Activated naive CD8-positive, alpha-beta T cell (primary cell): ENCODE results near the gene PGM5.

Experiments
- H3K27ac Mint-ChIP-seq: one replicate; pipeline ENCODE4 v1.8.0; 2021; ENCODE audit warnings: mixed read lengths
- H3K27me3 Mint-ChIP-seq: one replicate; pipeline ENCODE4 v1.8.0; 2021; ENCODE audit warnings: mixed read lengths
- H3K36me3 Mint-ChIP-seq: one replicate; pipeline ENCODE4 v1.8.0; 2021; ENCODE audit warnings: mixed read lengths
- H3K4me1 Mint-ChIP-seq: one replicate; pipeline ENCODE4 v1.8.0; 2021; ENCODE audit warnings: low read depth, mixed read lengths
- H3K4me3 Mint-ChIP-seq: one replicate; pipeline ENCODE4 v1.8.0; 2021; ENCODE audit warnings: mild to moderate bottlenecking, mixed read lengths
- H3K9me3 Mint-ChIP-seq: one replicate; pipeline ENCODE4 v1.8.0; 2021; ENCODE audit warnings: low read depth, mixed read lengths

Gene PGM5

DNA sequence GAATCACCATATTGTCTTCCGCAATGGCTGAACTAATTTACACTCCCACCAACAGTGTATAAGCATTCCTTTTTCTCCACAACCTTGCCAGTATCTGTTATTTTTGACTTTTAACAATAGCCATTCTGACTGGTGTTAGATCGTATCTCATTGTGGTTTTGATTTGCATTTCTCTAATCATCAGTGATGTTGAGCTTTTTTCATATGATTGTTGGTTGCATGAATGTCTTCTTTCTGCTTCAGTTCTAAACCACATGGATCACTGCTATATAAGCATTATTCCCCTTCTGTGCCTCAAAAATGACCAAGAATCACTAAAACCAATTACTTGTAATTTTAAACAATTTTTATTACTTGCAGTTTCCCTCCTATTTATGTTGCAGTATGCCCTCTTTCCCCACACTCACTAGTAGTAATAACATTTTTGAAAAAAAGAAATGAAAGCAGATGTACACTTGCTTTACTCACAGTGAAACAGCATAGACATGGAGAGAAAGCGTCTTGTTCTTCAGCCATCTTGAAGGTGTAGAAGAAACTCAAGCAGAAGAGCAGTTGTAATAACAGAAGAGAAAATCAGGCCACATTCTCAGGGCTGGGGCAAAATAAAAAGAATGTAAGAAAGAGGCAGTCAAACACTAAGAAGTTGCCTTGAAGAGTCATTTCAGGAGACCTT, 188.8 kb downstream of the PGM5 start:
- no peak overlapping the region for H3K27ac Mint-ChIP-seq

DNA sequence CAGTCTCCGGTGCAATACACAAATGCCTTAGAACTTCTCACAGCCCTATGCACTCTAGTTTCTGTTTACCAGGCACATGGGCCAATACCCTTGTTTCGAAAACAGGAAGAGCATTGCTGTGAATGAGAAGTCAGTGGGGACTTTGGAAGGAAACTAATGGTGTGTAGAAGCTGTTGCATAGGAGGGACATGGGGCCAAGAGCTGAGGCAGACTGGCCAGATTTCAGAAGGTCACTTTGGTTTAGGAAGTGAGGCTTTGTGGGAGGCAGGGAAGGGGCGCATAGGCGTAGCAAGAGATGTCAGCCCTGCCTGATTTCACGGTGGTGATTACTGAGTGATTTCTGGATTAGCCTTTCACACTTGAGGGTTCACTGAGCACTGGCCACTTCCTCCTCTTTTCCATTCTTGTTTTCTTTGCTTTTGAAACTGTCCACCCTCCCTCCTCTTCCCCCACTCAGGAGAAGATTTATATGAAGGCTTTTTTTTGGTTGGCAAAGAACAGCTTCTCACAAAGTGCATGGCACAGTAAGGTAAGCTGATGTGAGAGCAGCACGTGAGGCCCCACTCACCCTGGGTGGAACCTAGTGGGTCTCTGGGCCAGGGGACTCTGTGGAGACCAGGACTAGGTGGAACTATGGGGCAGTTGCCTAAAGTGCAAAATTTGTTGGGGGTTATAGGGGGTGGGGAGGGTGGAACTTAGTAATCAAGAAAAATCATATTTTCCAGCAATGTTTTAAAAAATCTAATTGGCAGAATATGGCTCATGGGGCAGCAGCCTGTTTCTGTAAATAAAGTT, 190.4 kb downstream of the PGM5 start:
- Mint-ChIP-seq H3K4me1 (no peaks in the 10 kb centered on the region), H3K27me3 (peaks cover 6% of the 10 kb centered on the region), H3K27ac (no peak overlapping the region), H3K36me3 (no peaks in the 10 kb centered on the region), H3K9me3 (no peaks in the 10 kb centered on the region), H3K4me3 (no peak overlapping the region)

More for the DNA sequence above, 188.8 kb downstream of the PGM5 start:
- H3K9me3 Mint-ChIP-seq = no peaks in the 10 kb centered on the region
- H3K36me3 Mint-ChIP-seq = no peaks in the 10 kb centered on the region
- H3K4me3 Mint-ChIP-seq = no peak overlapping the region
- H3K4me1 Mint-ChIP-seq = no peaks in the 10 kb centered on the region
- H3K27me3 Mint-ChIP-seq = peaks cover 8% of the 10 kb centered on the region

DNA sequence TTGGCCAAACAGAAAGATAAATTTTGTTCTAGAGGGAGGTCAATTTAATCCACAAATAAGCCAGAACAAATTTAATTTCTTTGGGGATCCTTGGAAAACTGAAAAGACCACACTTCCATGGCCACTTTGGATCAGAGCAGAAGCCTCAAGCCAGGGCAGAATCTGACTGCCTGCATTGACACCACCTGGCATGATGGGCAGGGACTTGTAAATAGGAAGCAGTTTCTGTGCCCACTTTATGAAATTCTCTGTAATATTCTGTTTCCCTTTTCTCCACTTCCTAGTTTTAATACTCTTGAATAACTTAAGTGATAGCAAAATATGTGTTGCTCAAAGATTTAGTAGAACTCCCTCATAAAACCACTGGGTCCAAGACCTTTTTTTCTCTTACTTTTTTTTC, 191.0 kb downstream of the PGM5 start:
- Mint-ChIP-seq H3K4me3 (no peak overlapping the region), H3K27me3 (peaks cover 6% of the 10 kb centered on the region), H3K4me1 (no peaks in the 10 kb centered on the region), H3K27ac (no peak overlapping the region), H3K9me3 (no peaks in the 10 kb centered on the region), H3K36me3 (no peaks in the 10 kb centered on the region)

DNA sequence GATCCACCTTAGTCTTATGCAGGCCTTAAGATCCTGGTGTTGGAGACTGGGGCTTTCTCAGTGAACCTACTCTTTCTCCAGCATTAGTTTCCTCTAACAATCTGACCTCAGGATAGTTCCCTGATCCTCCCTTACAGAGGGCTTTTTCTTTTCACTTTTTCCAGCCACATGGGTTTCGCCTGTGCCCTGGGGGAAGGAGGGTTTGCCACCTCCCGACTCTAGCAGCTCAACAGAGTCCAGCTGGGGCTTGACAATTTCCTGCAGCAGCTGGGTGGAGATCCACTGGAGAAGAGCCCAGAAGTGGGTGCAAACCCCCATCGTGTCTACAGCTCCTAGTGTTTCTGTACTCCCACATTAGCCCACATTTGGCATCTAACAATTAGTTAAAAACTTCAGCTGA, 191.8 kb downstream of the PGM5 start:
- Mint-ChIP-seq H3K27ac (no peak overlapping the region), H3K4me1 (no peaks in the 10 kb centered on the region), H3K36me3 (no peaks in the 10 kb centered on the region), H3K4me3 (no peak overlapping the region), H3K9me3 (no peaks in the 10 kb centered on the region), H3K27me3 (peaks cover 6% of the 10 kb centered on the region)

DNA sequence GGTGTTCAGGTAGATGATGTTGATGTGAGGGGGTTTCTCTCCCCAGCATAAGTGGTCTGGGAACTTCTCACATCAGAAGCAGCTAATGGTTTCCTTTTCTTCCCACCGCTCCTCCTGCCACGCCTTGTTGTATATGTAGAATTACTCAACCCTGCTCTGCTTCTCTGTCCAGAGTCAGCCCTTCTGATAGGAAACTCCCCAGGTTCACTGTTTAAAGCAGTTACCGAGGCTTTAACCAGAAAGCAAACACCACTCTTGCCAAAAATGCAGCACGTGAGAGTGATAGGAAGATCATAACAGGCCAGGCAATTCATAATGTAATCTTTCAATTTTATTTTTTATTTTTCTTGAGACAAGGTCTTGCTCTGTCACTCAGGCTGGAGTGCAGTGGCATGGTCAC, 194.8 kb downstream of the PGM5 start:
- H3K27ac Mint-ChIP-seq = no peak overlapping the region
- no peaks in the 10 kb centered on the region for H3K4me1 Mint-ChIP-seq
- no peaks in the 10 kb centered on the region for H3K9me3 Mint-ChIP-seq
- no peaks in the 10 kb centered on the region for H3K36me3 Mint-ChIP-seq
- H3K4me3 Mint-ChIP-seq = no peak overlapping the region
- H3K27me3 Mint-ChIP-seq = peaks cover 3% of the 10 kb centered on the region

DNA sequence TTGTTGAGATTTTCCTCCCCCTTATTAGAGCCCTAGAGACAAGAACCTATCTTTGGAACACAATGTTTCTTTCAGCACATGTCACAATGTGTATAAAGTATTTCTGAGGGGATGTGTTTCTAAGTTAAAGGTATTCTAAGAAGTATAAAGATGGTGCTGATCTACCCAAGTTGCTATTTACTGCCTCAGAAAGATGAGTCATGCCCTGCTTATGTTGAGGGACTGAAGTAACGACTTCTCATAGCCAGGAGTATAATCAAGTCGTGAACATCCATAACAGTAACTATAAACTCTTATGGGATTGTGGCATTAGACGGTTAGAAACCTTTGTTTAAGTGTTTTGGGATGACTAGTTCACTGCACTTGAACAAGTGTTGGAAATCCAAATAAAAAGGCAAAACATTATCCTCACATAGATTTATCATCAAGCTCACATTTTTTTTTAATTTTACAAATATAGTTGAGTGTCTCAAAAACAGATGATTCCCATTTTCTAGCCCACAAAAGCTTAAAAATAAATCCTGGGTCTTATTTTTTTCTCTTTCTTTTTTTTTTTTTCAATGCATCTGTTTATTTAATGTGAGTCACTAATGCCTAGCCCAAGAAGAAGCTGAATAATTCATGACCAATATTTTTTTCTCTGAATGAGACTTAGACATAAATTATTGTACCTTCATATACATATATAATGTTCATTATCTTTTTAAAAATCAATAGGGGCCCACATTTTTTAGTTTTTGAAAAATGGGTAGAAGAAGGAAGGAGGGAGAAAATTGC, 196.5 kb downstream of the PGM5 start:
- Mint-ChIP-seq H3K9me3 (no peaks in the 10 kb centered on the region), H3K27me3 (peaks cover 6% of the 10 kb centered on the region), H3K4me1 (no peaks in the 10 kb centered on the region), H3K4me3 (no peak overlapping the region), H3K27ac (no peak overlapping the region), H3K36me3 (no peaks in the 10 kb centered on the region)

DNA sequence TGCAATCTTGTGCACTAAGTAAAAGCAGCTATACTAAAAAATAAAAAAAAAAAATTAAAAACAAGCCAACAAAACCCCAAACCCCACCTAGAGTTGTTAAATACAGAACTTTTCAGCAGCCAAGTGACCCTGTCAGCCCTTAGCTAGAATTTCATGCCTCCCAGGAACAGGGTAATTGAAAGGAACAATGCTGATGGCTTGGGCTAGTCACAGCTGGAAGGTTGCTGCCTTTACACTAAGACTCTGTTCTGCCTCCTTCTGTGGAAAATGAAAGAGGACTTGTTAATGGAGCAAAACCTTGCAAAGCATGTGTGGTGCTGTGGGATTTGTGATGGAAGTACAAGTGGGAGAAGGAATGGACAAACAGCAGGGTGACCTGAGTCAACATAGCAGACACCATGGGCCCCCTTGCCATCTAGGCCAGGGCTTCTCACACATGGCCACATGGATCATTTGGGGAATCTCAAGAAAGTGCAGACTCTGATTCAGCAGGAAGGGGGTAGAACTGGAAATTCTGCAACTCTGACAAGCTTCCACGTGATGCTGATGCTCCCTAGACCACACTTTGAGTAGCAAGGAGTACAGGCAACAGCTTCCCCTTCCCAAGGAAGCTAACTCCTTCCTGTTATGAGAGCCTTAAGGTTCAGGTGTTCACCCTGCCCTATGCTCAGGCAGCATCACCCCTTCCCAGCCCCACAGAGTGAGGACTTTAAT, 199.2 kb downstream of the PGM5 start:
- Mint-ChIP-seq H3K27me3 (peaks cover 10% of the 10 kb centered on the region), H3K9me3 (no peaks in the 10 kb centered on the region), H3K27ac (no peak overlapping the region), H3K4me1 (peaks cover 12% of the 10 kb centered on the region), H3K36me3 (no peaks in the 10 kb centered on the region), H3K4me3 (no peak overlapping the region)

DNA sequence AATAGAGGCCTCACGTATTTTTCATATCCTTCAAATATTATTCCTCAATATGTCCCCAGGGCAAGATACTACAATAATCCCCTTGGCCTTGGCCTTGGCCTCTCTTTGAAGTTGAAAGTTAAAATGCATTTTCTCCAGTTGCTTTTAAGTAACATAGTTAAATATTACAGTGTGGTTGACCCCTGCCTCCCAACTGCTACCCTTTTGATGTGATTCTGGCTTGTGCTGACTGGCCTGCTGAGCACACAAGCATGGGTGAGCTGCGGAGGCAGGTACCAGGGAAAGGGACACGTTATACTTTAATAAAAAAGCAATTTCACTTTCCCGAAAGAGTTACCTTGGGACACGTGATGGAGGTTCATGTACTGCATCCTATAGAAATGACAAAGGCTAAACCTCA, 202.1 kb downstream of the PGM5 start:
- no peaks in the 10 kb centered on the region for H3K36me3 Mint-ChIP-seq
- no peak overlapping the region for H3K4me3 Mint-ChIP-seq
- no peaks in the 10 kb centered on the region for H3K9me3 Mint-ChIP-seq
- H3K4me1 Mint-ChIP-seq = peaks cover 13% of the 10 kb centered on the region
- peaks cover 19% of the 10 kb centered on the region for H3K27me3 Mint-ChIP-seq
- no peak overlapping the region for H3K27ac Mint-ChIP-seq

DNA sequence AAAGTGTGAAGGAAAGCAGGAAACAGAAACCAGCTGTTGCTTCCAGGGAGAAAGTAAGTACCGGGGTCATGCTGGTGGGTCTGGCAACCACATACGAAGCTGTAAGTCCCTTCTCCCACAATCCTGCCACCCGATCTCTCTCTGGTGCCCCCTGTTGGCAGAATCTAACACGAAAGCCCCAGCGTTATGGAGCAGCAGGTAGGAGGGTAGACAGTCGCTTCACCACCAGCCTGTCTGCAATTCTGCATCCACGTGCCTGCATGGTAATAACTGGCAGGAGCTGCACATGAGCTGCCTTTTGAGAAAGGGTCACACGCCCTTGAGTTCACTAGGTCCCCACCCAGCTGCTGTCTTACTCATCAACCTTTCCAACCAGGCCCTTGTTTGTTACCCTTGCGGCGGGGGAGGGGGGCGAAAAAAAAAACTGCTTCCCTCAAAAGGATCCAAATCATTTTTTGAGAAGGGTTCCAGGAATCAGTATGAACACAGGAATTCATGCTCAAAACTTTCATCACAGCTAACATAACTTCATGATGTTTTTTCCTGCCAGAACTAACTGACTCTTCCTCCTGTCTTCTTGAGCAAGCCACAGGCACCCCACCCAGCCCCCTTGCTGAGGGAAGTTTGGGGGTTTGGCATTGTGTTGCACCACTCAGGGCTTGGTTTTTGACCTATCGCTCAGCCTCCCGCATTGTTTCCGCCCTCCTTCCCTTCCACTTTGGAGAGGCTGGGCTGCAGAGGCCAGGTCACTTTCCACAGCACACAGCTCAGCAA, 203.8 kb downstream of the PGM5 start:
- H3K9me3 Mint-ChIP-seq = no peaks in the 10 kb centered on the region
- no peaks in the 10 kb centered on the region for H3K36me3 Mint-ChIP-seq
- H3K27ac Mint-ChIP-seq = no peak overlapping the region
- H3K27me3 Mint-ChIP-seq = peaks cover 21% of the 10 kb centered on the region
- peaks cover 13% of the 10 kb centered on the region for H3K4me1 Mint-ChIP-seq
- peak overlapping the region; percentile 4 for H3K4me3 Mint-ChIP-seq

DNA sequence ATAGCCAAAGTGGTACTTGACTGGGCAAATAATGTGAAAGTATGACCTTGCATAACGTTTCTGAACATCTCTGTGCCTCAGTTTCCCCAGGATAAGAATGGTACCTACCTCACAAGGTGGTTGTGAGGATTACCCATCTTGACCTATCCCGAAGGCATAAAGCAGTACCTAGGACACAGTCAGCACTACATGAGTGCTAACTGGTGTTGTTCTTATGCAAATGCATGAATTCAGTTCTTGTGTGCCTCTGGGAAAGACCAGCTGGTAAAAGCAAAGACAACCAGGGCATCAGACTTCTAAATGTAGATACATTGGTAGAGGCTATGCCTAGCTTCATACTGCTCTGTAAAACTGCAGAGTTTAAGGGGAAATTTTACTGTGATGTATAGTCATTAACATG, 206.1 kb downstream of the PGM5 start:
- Mint-ChIP-seq H3K27ac (no peak overlapping the region), H3K9me3 (no peaks in the 10 kb centered on the region), H3K4me1 (peaks cover 13% of the 10 kb centered on the region), H3K36me3 (no peaks in the 10 kb centered on the region), H3K27me3 (peaks cover 19% of the 10 kb centered on the region), H3K4me3 (no peak overlapping the region)

DNA sequence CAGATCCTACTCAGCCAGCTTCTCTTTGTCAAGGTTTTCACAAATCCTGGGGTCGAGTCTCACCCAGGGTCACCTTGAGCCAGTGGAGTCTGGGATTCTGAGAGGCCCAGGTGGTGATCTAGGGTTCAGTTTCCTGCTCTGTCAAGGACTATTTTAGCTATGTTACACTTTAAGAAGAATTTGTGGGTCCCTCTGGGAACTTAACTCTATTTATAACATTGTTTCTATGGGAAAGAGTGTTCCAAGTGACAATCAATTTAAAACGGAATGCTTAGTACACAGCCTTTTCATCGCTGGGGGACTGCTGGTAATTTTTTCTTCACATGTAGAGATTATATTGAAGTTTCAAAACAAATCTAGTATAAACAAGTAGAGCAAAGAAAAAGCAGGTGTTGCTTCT, 211.2 kb downstream of the PGM5 start:
- H3K36me3 Mint-ChIP-seq = no peaks in the 10 kb centered on the region
- H3K9me3 Mint-ChIP-seq = peaks cover 6% of the 10 kb centered on the region
- H3K4me1 Mint-ChIP-seq = no peaks in the 10 kb centered on the region
- no peak overlapping the region for H3K4me3 Mint-ChIP-seq
- no peak overlapping the region for H3K27ac Mint-ChIP-seq
- H3K27me3 Mint-ChIP-seq = peaks cover 7% of the 10 kb centered on the region

DNA sequence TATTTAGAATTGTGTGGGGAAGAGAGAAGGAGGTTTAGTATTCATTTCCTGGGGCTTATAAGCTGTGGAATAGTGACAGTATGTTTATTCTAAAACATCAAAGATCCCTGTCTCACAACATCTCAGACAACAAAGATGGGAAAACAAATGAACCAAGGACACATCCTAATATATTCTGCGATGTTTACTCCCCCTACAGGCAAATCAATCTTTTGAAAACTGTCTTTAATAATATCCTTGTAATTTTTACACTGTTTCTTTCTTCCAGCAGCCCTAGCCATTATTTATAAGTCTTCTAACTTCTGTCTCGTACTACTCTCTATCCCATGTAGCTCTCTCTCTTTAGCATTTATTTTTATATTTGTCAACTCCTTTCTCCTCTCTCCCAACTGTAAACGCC, 217.7 kb downstream of the PGM5 start:
- H3K4me3 Mint-ChIP-seq = no peak overlapping the region
- H3K27me3 Mint-ChIP-seq = peaks cover 2% of the 10 kb centered on the region
- peaks cover 6% of the 10 kb centered on the region for H3K9me3 Mint-ChIP-seq
- H3K36me3 Mint-ChIP-seq = no peaks in the 10 kb centered on the region
- H3K4me1 Mint-ChIP-seq = no peaks in the 10 kb centered on the region
- no peak overlapping the region for H3K27ac Mint-ChIP-seq

DNA sequence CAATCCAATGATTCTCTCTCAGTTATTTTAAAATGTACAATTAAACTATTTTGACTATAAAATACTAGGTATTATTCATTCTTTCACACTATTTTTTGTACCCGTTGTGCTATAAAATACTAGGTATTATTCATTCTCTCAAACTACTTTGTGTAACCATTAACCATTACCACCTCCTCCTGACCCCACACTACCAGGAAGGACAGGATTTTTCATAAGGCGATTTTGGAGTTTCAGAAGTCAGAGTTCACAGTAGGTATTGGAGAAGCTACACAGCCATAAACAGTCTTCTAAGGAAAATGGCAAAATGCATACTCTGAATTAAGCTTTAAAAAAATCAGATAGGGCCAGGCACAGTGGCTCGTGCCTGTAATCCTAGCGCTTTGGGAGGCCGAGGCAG, 219.4 kb downstream of the PGM5 start:
- Mint-ChIP-seq H3K36me3 (no peaks in the 10 kb centered on the region), H3K27me3 (peaks cover 2% of the 10 kb centered on the region), H3K4me3 (no peak overlapping the region), H3K4me1 (no peaks in the 10 kb centered on the region), H3K27ac (no peak overlapping the region), H3K9me3 (peaks cover 6% of the 10 kb centered on the region)
